ENCODE data around the gene TENM4.

Gene TENM4

DNA sequence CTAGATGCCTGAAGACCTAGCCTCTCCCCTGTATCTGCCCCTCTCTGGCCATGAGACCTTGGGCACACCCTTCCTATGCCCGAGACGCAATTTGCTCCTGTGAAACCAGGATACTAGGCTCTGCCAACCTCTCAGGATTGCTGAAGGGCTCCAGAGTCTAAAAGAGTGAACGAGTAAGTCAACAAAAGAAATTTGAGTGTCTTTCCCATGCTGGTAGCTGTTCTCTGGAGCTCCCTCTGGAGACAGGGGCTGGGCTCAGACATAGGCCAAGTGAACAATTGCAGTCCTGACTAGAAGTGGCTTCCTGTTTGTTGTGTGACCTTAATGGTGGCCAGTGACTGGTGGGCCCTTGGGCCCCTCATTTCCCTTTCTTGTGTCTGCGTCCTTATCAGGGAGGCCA, 677.2 kb downstream of the TENM4 start:
- no peak for DNase-seq (ENCODE audit: low read depth, low spot score)

DNA sequence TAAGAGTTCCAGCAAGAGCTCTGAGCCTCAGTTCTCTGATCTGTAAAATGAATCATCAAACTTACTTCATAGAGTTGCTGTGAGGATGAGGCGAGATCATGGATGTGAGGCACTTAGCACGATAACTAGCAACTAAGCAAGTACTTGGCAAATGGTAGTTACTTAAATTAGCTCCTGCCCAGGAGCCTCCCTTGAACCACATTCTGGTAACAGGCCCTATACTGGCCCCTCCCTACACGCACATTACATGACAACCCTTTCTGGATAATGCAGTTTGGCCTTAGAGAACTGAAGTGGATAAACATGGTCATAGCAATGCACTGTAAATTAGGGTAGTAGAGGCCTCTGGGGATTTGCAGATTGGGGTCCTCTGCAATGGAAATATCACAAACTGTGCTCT, 678.7 kb downstream of the TENM4 start:
- DNase-seq (ENCODE audit: low read depth, low spot score), result no peak

DNA sequence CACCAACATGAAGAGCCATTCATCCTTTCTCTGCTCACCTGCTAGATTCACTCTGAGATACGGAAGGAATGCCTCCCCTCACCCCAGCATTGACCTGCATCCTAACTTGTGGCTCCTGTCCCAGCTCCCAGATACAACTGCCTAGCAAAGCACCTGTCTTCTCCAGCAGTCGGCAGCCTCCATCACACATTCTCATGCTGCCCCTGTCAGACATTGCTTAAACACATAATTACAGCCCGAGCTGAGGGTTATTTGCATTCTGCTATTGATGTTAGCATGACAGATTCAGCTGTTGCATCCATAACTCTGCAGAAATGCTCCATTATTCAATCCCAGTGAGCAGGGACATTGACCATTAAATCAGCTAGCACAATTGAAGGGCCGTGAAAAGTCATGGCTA, 681.8 kb downstream of the TENM4 start:
- DNase-seq (ENCODE audit: low read depth, low spot score), result no peak

DNA sequence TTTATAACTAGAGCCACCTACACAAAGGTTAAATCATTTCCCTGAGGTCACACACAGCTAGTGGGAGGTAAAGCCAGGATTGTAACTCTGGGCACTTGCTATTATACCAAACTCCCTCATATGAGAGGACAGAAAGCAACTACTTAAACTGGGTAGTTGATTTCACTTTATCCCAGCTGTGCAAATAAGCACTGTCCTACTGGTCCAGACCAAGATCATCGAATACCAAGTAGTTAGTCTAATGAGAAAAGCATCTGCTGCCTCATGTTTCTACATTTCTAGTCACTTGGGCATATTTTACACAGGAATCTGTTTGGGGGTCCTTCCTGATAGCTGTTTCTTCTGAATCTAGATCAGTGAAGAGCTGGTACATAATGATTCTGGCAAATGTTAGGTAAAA, 687.5 kb downstream of the TENM4 start:
- no peak for DNase-seq (ENCODE audit: low read depth, low spot score)

DNA sequence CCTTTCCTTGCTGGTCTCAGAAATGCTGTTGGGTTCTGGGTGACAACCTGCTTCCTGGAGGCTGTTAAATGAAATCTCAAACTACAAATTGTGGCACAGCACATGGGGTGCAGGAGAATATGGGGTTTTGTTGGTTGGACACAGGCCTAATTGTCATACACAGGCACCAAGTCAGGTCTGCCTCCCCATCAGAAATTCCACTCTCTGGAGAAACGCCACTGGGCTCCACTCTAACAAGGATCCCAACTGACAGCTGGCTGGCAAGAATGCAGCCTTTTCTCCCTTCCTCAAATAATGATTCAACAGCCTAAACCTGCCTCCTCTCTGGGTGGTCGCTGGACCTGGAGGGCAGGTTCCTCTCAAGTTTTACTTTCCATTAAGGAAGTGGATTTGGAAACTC, 688.3 kb downstream of the TENM4 start:
- peak; percentile 28 for DNase-seq (ENCODE audit: low read depth, low spot score)

DNA sequence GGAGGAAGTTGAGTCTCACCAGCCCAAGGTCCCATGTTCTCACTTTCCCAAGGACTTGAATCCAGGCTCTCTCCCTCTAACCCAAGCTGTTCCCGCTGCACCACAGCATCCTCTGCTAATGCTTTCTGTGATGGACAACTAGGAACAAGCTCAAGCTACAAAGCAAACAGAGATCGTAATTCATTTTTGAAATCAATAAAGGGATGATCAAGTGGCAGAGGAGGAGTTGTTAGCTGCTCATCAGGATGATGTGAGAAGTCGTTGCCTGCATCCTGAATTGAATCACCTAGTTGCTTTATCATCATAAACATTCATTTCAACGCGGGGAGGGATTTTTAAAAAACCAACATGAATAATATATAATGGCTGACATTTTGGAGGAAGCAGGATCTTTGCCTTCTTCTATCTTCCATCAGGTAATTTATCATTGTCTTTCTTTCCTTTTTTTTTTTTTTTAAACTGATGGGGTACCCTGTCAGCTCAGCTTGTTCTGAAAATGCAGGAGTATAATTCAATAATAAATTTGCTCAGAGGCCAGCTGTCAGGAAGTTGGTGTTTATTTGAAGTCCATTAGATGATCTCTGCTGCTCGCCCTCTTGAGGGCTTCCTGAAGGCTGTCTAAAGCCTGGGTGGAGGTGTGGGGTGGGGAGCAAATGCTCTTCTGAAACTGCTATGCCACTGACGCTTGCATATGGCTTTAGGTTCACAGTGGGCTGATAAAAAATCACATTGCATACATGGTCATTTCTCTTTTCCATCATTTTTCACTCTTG, 691.7 kb downstream of the TENM4 start:
- no peak for DNase-seq (ENCODE audit: low read depth, low spot score)

DNA sequence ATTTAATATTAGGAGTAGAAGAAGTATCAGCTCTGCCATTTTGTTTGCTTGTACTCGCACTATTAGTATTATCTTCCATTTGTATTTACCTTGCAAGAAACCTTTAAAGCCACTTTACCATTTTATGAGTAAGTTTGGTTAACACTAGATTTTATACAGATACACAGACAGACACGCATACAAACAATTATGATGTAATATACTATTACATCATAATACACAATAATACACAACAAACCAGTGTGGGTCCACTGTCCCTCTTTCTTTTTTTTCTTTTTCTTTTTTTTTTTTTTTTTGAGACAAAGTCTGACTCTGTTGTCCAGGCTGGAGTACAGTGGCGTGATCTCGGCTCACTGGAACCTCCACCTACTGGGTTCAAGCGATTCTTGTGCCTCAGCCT, 695.9 kb downstream of the TENM4 start:
- DNase-seq (ENCODE audit: low read depth, low spot score), result no peak

DNA sequence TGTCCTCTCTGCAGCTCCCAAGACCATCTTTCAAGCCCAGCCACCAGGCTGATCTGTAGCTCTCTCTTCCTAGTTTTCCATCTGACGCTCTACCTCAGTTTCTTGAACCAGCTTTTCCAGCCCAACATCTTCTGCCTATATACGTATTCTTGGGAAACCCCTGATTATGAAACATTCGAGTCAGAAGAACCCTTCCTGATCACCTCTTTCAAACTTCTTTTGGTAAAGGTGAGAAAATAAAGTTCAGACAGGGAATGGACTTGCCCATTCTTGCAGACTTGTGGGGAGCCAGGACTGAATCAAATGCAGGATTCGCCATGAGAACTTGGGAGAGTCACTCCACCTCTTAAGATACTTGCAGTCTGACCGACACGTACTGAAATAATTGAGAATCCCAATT, 696.6 kb downstream of the TENM4 start:
- DNase-seq (ENCODE audit: low read depth, low spot score), result no peak

DNA sequence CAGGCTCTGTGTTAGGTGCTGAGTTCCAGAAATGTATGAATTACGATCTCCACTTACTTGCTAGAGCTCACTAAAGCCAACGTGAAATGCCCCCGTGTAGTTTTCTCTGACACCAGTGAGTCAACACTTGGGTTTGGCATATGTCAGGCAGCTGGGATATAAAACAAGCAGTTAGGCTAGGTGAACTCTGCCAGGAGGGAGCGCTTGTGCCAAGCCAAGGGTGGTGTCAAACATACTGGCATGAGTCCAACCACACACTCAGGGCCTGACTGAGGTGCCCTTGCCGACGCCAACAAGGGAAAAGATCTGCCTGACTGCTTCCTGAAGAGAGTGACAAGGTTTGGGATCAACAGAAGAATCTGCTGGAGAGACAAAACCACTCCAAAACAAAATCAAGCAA, 698.4 kb downstream of the TENM4 start:
- DNase-seq (ENCODE audit: low read depth, low spot score), result peak; percentile 80

DNA sequence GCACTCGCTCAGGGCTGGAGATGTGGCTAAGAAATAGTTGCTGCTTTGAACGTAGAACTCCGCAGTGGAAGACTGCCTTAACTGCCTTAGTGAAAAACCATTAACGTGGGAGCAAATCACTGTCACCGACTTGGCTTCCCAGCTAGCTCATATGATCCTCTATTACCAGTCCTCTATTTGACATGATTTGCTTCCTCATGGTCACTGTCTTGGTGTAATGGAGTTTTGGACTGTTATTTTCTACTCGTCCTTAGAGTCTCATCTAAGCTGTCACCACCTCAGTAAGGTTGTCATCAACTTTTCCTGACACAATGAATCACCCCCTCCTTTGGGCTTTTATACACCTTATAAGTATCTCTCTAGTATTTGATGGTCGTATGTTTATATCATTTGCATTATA, 699.1 kb downstream of the TENM4 start:
- no peak for DNase-seq (ENCODE audit: low read depth, low spot score)

DNA sequence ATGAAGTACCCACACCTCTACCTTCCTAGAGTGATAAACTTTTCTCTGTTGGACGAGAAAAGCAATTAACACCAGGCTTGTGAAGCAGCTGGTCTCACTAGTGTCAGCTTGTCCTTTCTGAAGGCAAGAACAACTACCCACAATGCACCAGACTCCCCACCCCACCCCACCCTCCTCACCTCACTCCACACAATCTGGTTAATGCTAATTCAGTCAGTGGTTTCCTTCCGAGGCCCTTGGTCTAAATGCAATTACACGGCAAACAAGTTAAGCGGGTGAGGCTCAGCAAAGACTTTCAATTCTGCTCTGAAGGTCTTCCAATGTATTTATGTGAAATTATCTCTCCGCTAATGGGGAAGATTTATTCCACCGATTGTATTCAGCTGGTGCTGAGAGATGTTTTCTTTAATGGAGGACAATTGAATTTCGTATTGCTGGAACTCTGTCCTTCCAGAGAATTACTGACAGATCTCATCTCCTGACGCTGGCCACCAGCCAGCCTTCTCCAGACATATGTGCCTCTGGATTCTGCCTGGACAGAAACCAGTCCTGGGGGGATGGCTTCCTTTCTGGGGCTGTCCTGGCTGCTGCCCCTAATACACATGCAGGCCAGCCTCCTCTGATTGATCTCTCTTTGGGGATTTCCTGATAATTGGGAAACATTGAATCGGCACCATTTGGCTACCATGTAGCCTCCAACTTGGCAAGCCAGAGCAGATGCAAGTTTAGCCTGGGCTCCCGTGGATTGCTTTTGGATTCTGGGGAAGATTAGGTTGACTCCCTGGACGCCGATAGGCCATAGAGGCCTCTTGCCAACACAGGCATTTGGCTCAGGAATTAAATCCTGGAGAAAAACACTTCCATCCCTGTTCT, 700.4 kb downstream of the TENM4 start:
- peak; percentile 13 for DNase-seq (ENCODE audit: low read depth, low spot score)

DNA sequence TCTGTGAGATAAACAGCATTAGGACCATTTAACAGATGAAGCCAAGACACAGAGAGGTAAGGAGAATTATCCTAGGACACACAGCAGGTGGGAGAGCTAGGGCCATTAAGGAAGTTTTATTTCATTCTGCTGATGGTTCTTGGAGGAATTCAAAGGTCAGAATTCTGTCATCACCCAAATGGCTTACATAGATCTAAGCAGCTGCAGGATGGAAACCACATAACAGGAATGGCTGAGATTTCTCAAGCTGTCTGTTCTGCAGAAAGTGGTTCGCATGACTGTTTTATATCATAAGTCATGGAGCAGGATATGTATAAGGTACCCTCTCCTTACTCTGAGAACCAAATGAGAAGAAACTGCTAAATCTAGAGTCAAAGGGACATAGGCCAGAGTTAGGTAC, 702.9 kb downstream of the TENM4 start:
- DNase-seq (ENCODE audit: low read depth, low spot score), result no peak

DNA sequence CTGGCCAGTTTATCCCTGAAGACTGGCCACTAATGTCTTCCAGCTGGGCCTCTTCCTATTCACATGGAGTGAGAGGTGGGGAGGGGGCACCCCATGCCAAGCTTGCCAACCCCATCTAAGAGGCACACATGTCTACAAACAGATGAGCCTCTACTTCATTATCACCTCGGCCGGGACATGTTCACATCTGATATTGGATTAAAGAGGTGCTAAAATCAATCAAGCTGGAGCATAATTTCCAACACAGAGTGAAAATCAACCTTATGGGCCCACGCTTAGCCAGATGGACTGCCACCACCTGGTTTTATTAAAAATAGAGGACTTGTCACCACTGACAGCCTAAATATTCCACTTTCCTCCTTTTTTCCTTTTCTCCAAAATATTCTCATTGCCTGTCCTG, 703.5 kb downstream of the TENM4 start:
- DNase-seq (ENCODE audit: low read depth, low spot score), result no peak

DNA sequence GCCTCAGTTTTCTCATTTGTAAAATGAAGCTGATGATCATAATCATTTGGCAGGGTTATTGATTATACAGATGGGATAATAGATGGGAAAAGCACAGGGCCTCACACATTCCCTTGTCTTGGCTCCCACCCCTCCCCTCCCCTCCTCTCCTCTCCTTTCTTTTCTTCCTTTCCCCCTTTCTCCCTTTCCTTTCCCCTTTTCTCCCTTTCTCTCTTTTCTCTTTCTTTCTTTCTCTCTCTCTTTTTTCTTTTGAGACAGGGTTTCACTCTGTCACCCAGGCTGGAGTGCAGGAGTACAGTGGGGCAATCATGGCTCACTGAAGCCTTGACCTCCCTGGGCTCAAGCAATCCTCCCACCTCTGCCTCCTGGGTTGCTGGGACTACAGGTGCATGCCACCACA, 705.1 kb downstream of the TENM4 start:
- DNase-seq (ENCODE audit: low read depth, low spot score), result no peak

DNA sequence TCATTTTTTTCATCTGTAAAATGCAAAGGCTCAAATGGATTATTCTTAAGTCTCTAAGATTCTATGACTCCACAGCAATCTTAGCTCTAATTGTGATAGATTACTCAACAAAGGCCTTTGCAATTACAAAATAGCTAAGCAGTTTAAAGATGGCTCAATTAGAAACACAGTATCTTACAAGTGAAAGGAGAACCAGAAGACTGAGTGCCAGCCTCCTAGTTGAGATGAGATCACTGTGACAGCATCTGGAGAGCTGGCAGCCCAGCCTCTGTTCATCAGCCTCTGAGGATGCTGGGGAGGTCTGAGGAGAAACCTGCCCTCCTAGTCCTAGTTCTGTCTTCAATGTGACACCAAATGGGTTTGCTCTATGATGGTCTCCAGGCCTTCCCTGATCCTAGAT, 707.8 kb downstream of the TENM4 start:
- DNase-seq (ENCODE audit: low read depth, low spot score), result no peak

DNA sequence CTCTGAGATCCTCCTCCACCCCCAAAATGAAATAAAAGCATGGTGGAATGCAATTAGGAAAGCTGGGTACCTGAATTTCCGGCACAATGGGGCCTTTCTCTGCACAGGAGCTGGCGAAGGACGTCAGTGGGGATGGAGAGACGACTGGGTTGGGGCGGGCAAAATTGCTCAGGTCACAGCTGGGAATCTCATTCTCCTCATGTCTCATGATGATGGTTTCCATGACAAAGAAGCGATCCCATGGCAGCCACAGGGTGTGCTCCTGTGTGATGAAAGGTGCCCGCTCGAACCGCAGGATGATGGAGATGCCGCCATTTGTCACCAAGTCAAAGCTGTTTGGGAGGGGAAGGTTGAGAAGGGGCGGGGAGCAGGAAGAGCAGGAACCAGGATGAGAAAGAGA, 708.6 kb downstream of the TENM4 start:
- DNase-seq (ENCODE audit: low read depth, low spot score), result no peak

DNA sequence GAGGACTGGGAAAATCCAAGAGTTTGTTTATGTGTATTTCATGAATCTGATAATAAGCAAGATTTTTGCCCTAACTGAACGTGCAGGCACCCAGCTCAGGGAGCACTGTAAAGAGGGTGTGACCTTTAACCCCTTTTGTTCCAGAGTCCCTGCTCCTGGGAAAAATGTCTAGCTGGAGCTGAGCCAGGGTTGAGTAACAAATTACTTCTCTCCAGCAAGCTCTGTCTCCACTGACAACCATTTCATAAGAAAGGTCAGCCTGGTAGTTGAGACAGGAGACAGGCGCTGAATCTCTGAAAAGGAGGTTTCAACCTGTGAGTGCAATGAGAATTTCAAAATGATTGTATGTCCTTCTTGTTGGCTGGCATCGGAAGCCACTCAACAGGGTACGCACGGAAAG, 709.8 kb downstream of the TENM4 start:
- no peak for DNase-seq (ENCODE audit: low read depth, low spot score)

DNA sequence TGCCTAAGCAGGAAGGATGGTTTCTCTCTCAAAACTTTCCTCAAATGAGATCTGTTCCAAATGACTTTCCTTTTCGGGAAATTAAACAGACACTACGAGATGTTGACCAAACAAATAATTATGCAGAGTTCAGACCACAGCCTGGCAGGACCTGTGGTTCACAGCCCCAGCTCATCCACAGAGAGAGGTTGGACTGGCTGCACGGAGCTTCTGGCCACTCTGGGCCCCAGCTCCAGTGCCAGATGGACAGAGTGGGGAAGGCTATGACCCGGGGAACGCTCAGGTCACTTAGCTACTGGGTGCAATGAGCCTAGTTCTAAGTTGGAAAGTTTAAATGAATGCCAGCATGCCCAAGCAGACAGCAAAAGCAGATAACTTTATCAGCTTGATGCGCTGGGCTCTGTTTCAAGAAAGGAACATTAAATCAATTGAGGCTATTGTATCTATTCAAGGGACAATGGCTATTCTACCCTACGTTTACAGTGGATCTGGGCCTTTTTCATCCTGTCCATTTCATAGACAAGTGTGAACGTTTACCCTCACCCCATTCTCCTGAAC, 710.5 kb downstream of the TENM4 start:
- no peak for DNase-seq (ENCODE audit: low read depth, low spot score)

DNA sequence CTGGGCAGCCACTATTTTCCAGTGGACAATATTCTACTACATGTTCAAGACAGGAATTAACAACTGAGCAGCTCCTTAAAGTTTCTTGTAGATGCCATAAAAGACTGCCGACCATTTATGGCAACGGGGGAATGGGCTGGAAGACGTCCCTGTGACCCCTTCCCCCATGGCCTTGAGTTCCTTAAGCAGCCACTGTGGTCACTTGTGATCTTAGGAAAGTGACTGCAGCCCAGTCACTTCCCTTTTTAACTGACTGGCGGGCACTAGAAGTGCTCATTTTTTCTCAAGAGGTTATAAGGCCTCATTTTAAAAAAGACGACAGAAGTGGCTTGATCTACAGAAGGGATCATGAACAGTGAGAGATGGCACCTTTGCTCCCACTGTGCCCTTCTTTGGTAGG, 713.0 kb downstream of the TENM4 start:
- no peak for DNase-seq (ENCODE audit: low read depth, low spot score)

DNA sequence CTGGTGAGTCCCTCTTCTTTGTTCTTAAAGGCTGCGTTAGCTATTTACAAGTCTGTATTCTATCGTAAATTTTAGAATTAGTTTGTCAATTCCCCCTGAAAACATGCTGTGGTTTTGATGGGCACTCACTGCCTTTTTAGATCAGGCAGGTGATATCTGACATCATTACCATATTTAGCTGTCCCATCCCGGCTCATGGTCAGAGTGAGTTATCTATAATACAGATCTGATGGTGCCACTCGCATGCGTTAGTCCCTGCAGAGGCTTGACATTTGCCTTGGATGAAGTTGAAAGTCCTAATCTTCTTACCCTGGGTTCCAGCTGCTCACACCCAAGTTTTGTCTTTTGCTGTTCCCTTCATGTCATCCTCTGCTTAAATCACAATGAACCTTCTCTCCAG, 715.6 kb downstream of the TENM4 start:
- no peak for DNase-seq (ENCODE audit: low read depth, low spot score)

DNA sequence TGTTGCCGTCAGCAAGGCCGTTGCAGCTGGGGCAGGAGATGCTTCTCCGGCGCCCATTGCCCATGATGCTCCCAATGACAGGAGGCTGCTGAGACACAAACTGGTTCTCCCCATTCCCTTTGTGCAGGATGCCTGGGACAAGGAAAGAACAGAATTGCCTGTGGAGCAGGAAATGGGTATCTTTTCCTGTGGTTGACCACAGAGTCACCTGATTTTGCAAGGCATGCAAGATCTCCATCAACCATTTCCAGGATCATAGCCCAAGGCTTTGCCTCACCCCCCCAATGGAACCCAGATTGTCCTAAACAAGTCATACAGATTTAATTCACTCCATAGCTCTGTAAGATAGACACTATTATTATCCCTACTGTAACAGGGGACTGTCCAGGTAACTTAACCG, 718.0 kb downstream of the TENM4 start:
- DNase-seq (ENCODE audit: low read depth, low spot score), result peak; percentile 12

DNA sequence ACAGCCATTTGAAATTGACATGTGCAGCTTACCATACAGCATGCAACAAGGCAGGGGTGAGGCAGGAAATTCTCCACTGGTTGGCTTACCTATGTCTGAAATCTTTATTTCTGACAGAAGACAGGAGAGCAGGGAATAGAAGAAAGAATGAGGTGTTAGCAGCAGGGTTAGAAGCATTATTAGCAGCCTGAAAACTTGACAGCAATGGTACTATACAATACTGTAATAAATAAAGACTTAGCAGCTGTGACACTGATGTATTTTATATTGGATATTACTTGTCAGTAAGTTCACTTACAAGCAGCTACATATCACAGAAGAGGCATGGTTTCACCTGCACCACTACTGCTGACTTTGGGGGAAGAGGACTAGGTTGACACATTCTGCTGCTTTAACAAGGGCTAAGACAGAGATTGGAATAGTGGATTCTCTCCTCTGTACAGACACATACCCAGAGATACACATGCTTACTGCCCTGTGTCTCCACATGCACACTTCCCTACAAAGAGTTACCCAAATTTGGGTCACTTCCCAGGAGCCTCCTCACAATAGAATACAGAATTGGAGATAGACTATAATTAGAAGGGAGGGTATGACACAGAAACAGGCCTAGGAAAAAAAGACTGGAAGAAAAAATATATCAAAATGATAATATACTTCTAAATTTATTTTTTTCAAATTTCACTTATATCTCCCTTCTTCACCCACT, 720.4 kb downstream of the TENM4 start:
- no peak for DNase-seq (ENCODE audit: low read depth, low spot score)

Data from astrocyte of the hippocampus (primary cell).